Stimulated activated memory B cell treated with anti-CD40 and anti-IgM and Interleukin-4, amounts not matched to agents 10 μg/mL and 1 μg/mL and 100 μg/mL, for 72 hours (primary cell): ENCODE data around the gene IFNGR2.
"Not testable (repeated sequence)": the region's sequence is repeated elsewhere in the genome, so short reads cannot be mapped to it uniquely, and the experiment has no call there.

ENCODE experiments used
- ATAC-seq: fragments of 150-1000 bp; cut with Tn5 transposase; 2 replicates; pipeline ENCODE4 v1.10.0; 2021
- H3K27ac Mint-ChIP-seq: one replicate; pipeline ENCODE4 v1.8.0; 2022; ENCODE audit warnings: mild to moderate bottlenecking, mixed read lengths
- H3K27me3 Mint-ChIP-seq: one replicate; pipeline ENCODE4 v1.8.0; 2022; ENCODE audit warnings: mixed read lengths
- H3K36me3 Mint-ChIP-seq: one replicate; pipeline ENCODE4 v1.8.0; 2022; ENCODE audit warnings: mixed read lengths
- H3K4me1 Mint-ChIP-seq: one replicate; pipeline ENCODE4 v1.8.0; 2022; ENCODE audit warnings: mixed read lengths
- H3K4me3 Mint-ChIP-seq: one replicate; pipeline ENCODE4 v1.8.0; 2022; ENCODE audit warnings: mild to moderate bottlenecking, moderate library complexity, mixed read lengths
- H3K9me3 Mint-ChIP-seq: one replicate; pipeline ENCODE4 v1.8.0; 2022; ENCODE audit warnings: mixed read lengths

Gene IFNGR2

GRCh38 chr21:33406493-33406892 lies 3.3 kb downstream of the IFNGR2 start:
- H3K27me3 Mint-ChIP-seq: no peaks in the 10 kb centered on the region
- H3K36me3 Mint-ChIP-seq: peaks cover 54% of the 10 kb centered on the region
- H3K27ac Mint-ChIP-seq: peak overlapping the region; percentile 93
- H3K4me1 Mint-ChIP-seq: peaks cover 72% of the 10 kb centered on the region
- ATAC-seq: no peak
- H3K4me3 Mint-ChIP-seq: peak overlapping the region; percentile 48
- no peaks in the 10 kb centered on the region for H3K9me3 Mint-ChIP-seq

GRCh38 chr21:33411949-33412430 lies 8.8 kb downstream of the IFNGR2 start:
- Mint-ChIP-seq H3K27ac (peak overlapping the region; percentile 92), H3K4me3 (no peak overlapping the region), H3K27me3 (no peaks in the 10 kb centered on the region), H3K36me3 (peaks cover 69% of the 10 kb centered on the region), H3K4me1 (peaks cover 80% of the 10 kb centered on the region), H3K9me3 (no peaks in the 10 kb centered on the region)
- ATAC-seq: no peak

- not testable (repeated sequence) for H3K27me3 Mint-ChIP-seq, H3K9me3 Mint-ChIP-seq, ATAC-seq
- Mint-ChIP-seq H3K4me1 (peaks cover 75% of the 10 kb centered on the region), H3K27ac (peak overlapping the region; percentile 92), H3K36me3 (peaks cover 64% of the 10 kb centered on the region), H3K4me3 (peak overlapping the region; percentile 75)
These were observed 9.2 kb downstream of the IFNGR2 start for GRCh38 chr21:33412439-33412831.

- Mint-ChIP-seq H3K9me3 (no peaks in the 10 kb centered on the region), H3K27ac (peak overlapping the region; percentile 92), H3K27me3 (no peaks in the 10 kb centered on the region), H3K4me3 (peak overlapping the region; percentile 75), H3K36me3 (peaks cover 63% of the 10 kb centered on the region), H3K4me1 (peaks cover 73% of the 10 kb centered on the region)
- peak; percentile 93 for ATAC-seq
These were observed 9.8 kb downstream of the IFNGR2 start for GRCh38 chr21:33412832-33413519.

GRCh38 chr21:33414068-33414467 lies 10.9 kb downstream of the IFNGR2 start:
- H3K27me3 Mint-ChIP-seq: no peaks in the 10 kb centered on the region
- H3K4me1 Mint-ChIP-seq: peaks cover 63% of the 10 kb centered on the region
- ATAC-seq: no peak
- H3K4me3 Mint-ChIP-seq: no peak overlapping the region
- peak overlapping the region; percentile 92 for H3K27ac Mint-ChIP-seq
- peaks cover 56% of the 10 kb centered on the region for H3K36me3 Mint-ChIP-seq
- no peaks in the 10 kb centered on the region for H3K9me3 Mint-ChIP-seq

GRCh38 chr21:33414926-33415325 lies 11.7 kb downstream of the IFNGR2 start:
- Mint-ChIP-seq H3K27me3 (no peaks in the 10 kb centered on the region), H3K36me3 (peaks cover 54% of the 10 kb centered on the region), H3K4me3 (no peak overlapping the region), H3K27ac (peak overlapping the region; percentile 92), H3K4me1 (peaks cover 60% of the 10 kb centered on the region), H3K9me3 (no peaks in the 10 kb centered on the region)
- ATAC-seq: no peak

- H3K4me3 Mint-ChIP-seq: no peak overlapping the region
These were observed 15.5 kb downstream of the IFNGR2 start for GRCh38 chr21:33418691-33419090.

GRCh38 chr21:33419538-33420123 lies 16.4 kb downstream of the IFNGR2 start:
- Mint-ChIP-seq H3K36me3 (peaks cover 57% of the 10 kb centered on the region), H3K4me3 (no peak overlapping the region), H3K4me1 (peaks cover 33% of the 10 kb centered on the region), H3K27me3 (no peaks in the 10 kb centered on the region), H3K27ac (peak overlapping the region; percentile 55), H3K9me3 (no peaks in the 10 kb centered on the region)
- no peak for ATAC-seq

More at GRCh38 chr21:33418691-33419090, 15.5 kb downstream of the IFNGR2 start:
- H3K36me3 Mint-ChIP-seq: peaks cover 49% of the 10 kb centered on the region
- H3K27ac Mint-ChIP-seq: no peak overlapping the region
- H3K4me1 Mint-ChIP-seq: peaks cover 33% of the 10 kb centered on the region
- no peaks in the 10 kb centered on the region for H3K9me3 Mint-ChIP-seq
- no peak for ATAC-seq
- H3K27me3 Mint-ChIP-seq: no peaks in the 10 kb centered on the region

GRCh38 chr21:33421713-33422393 lies 18.6 kb downstream of the IFNGR2 start:
- peak overlapping the region; percentile 54 for H3K27ac Mint-ChIP-seq
- H3K36me3 Mint-ChIP-seq: peaks cover 47% of the 10 kb centered on the region
- ATAC-seq: no peak
- H3K27me3 Mint-ChIP-seq: no peaks in the 10 kb centered on the region
- H3K4me1 Mint-ChIP-seq: peaks cover 17% of the 10 kb centered on the region
- no peak overlapping the region for H3K4me3 Mint-ChIP-seq
- no peaks in the 10 kb centered on the region for H3K9me3 Mint-ChIP-seq

- Mint-ChIP-seq H3K9me3 (no peaks in the 10 kb centered on the region), H3K27ac (peak overlapping the region; percentile 32), H3K27me3 (no peaks in the 10 kb centered on the region), H3K36me3 (peaks cover 61% of the 10 kb centered on the region), H3K4me1 (peaks cover 25% of the 10 kb centered on the region), H3K4me3 (no peak overlapping the region)
- no peak for ATAC-seq
These were observed 21.0 kb downstream of the IFNGR2 start for GRCh38 chr21:33424214-33424613.

GRCh38 chr21:33425825-33426224 lies 22.6 kb downstream of the IFNGR2 start:
- no peak overlapping the region for H3K4me3 Mint-ChIP-seq
- no peaks in the 10 kb centered on the region for H3K9me3 Mint-ChIP-seq
- peak overlapping the region; percentile 46 for H3K27ac Mint-ChIP-seq
- H3K4me1 Mint-ChIP-seq: peaks cover 15% of the 10 kb centered on the region
- H3K27me3 Mint-ChIP-seq: no peaks in the 10 kb centered on the region
- H3K36me3 Mint-ChIP-seq: peaks cover 48% of the 10 kb centered on the region
- no peak for ATAC-seq

- H3K36me3 Mint-ChIP-seq: peaks cover 44% of the 10 kb centered on the region
- ATAC-seq: no peak
- no peak overlapping the region for H3K4me3 Mint-ChIP-seq
- H3K9me3 Mint-ChIP-seq: no peaks in the 10 kb centered on the region
- no peak overlapping the region for H3K27ac Mint-ChIP-seq
- H3K27me3 Mint-ChIP-seq: no peaks in the 10 kb centered on the region
- peaks cover 18% of the 10 kb centered on the region for H3K4me1 Mint-ChIP-seq
These were observed 23.8 kb downstream of the IFNGR2 start for GRCh38 chr21:33427051-33427450.

GRCh38 chr21:33428669-33429068 lies 25.5 kb downstream of the IFNGR2 start:
- H3K4me1 Mint-ChIP-seq: peaks cover 34% of the 10 kb centered on the region
- ATAC-seq: no peak
- H3K27me3 Mint-ChIP-seq: no peaks in the 10 kb centered on the region
- no peaks in the 10 kb centered on the region for H3K9me3 Mint-ChIP-seq
- H3K27ac Mint-ChIP-seq: peak overlapping the region; percentile 80
- no peak overlapping the region for H3K4me3 Mint-ChIP-seq
- peaks cover 54% of the 10 kb centered on the region for H3K36me3 Mint-ChIP-seq

- Mint-ChIP-seq H3K4me3 (no peak overlapping the region), H3K27me3 (no peaks in the 10 kb centered on the region), H3K9me3 (no peaks in the 10 kb centered on the region), H3K27ac (no peak overlapping the region), H3K36me3 (peaks cover 50% of the 10 kb centered on the region), H3K4me1 (peaks cover 48% of the 10 kb centered on the region)
- ATAC-seq: no peak
These were observed 27.6 kb downstream of the IFNGR2 start for GRCh38 chr21:33430858-33431257.

GRCh38 chr21:33432496-33432895 lies 29.3 kb downstream of the IFNGR2 start:
- Mint-ChIP-seq H3K36me3 (peaks cover 53% of the 10 kb centered on the region), H3K4me3 (no peak overlapping the region), H3K27me3 (no peaks in the 10 kb centered on the region), H3K4me1 (peaks cover 58% of the 10 kb centered on the region), H3K27ac (peak overlapping the region; percentile 96), H3K9me3 (no peaks in the 10 kb centered on the region)
- ATAC-seq: peak; percentile 3
